ENCODE data around the gene PCDHGA1.

Gene PCDHGA1

GRCh38 chr5:141351591-141351990 lies 21.3 kb downstream of the PCDHGA1 start:
- Histone ChIP-seq H3K4me1 (ENCODE audit: control insufficient read depth, insufficient read depth, low read length) (peaks cover 2% of the 10 kb centered on the region; the same call in 1 of the 2 replicates), H3K4me3 (ENCODE audit: low read depth, low read length) (no peak overlapping the region), H3K36me3 (ENCODE audit: control insufficient read depth in 2 of 2, insufficient read depth in 1 of 2, low read length in 2 of 2) (no peaks in the 10 kb centered on the region), H3K27ac (ENCODE audit: extremely low read depth, low read depth, low read length) (no peak overlapping the region), H3K9me3 (ENCODE audit: control insufficient read depth, insufficient read depth, low read depth, low read length) (no peaks in the 10 kb centered on the region)
- ChIA-PET CTCF (interaction anchor here (3.0 to 5.6 kb wide), 3 partner anchors 13 to 213 kb away, joined by 11 to 33 read pairs (median 17); partner anchors contain the start of genes PCDHGA11 and PCDHGA2), POLR2A (no interaction called here)
- TF ChIP-seq ZNF639 (tag by site-specific recombination; IDR thresholded peaks at IDR 0.05) (no peak), REST (tag by site-specific recombination; IDR thresholded peaks at IDR 0.05) (no peak), ZNF37A (tag by site-specific recombination; IDR thresholded peaks at IDR 0.05) (no peak), ZNF501 (tag by site-specific recombination; IDR thresholded peaks at IDR 0.05) (no peak), ZNF2 (tag by site-specific recombination; IDR thresholded peaks at IDR 0.05) (no peak), BCL11A (tag by site-specific recombination; IDR thresholded peaks at IDR 0.05; ENCODE audit: low read depth) (no peak), ZNF112 (tag by site-specific recombination; IDR thresholded peaks at IDR 0.05) (no peak), PATZ1 (tag by site-specific recombination; IDR thresholded peaks at IDR 0.05) (no peak), PRDM6 (tag by site-specific recombination; IDR thresholded peaks at IDR 0.05) (no peak), ZBTB11 (tag by site-specific recombination; conservative IDR thresholded peaks at IDR 0.05; ENCODE audit: low read depth) (no peak), KLF17 (tag by site-specific recombination; IDR thresholded peaks at IDR 0.05) (no peak), PBX3 (CRISPR knock-in tag; IDR thresholded peaks at IDR 0.05) (no peak), HIC1 (tag by site-specific recombination; IDR thresholded peaks at IDR 0.05) (no peak), ZNF354C (tag by site-specific recombination; IDR thresholded peaks at IDR 0.05; ENCODE audit: borderline replicate concordance, low read depth) (no peak), ZBTB6 (tag by site-specific recombination; IDR thresholded peaks at IDR 0.05) (no peak)
